NT2/D1 (cell line): ENCODE measurements around the gene RCAN1.

Experiments
- DNase-seq: peaks from one replicate; pipeline ENCODE4 v3.0.0-alpha.2; 2011; ENCODE audit warnings: low read depth, low spot score
- H3K27me3 ChIP-seq: 2 replicates; pipeline ENCODE4 v1.6.0; 2011; ENCODE audit warnings: mild to moderate bottlenecking; ENCODE audit not compliant: insufficient read length, insufficient read depth
- H3K36me3 ChIP-seq: 2 replicates; pipeline ENCODE4 v1.6.1; 2011; ENCODE audit warnings: mild to moderate bottlenecking, low read length, mixed read lengths; ENCODE audit not compliant: insufficient read depth, insufficient read length
- H3K4me1 ChIP-seq: 2 replicates; pipeline ENCODE4 v1.5.1; 2011; ENCODE audit not compliant: insufficient read depth, insufficient read length
- H3K4me3 ChIP-seq: 2 replicates; pipeline ENCODE4 v1.5.1; 2011; ENCODE audit warnings: low read depth; ENCODE audit not compliant: insufficient read length
- H3K9ac ChIP-seq: 2 replicates; pipeline ENCODE4 v1.6.0; 2011; ENCODE audit warnings: low read depth; ENCODE audit not compliant: insufficient read length
- H3K9me3 ChIP-seq: 2 replicates; pipeline ENCODE4 v1.5.1; 2011; ENCODE audit warnings: mild to moderate bottlenecking, low read length; ENCODE audit not compliant: insufficient read depth
- SUZ12 ChIP-seq: IDR thresholded peaks from 2 replicates; pipeline ENCODE4 v1.6.1; 2011; ENCODE audit not compliant: insufficient read length, insufficient read depth; ENCODE audit errors: extremely low read depth
- YY1 ChIP-seq: IDR thresholded peaks from 2 replicates; pipeline ENCODE4 v1.6.1; 2011; ENCODE audit not compliant: insufficient read length, insufficient read depth
- ZNF274 ChIP-seq: IDR thresholded peaks from 2 replicates; pipeline ENCODE4 v1.6.1; 2011; ENCODE audit warnings: mild to moderate bottlenecking, low read depth, low read length

The RCAN1 gene

DNA sequence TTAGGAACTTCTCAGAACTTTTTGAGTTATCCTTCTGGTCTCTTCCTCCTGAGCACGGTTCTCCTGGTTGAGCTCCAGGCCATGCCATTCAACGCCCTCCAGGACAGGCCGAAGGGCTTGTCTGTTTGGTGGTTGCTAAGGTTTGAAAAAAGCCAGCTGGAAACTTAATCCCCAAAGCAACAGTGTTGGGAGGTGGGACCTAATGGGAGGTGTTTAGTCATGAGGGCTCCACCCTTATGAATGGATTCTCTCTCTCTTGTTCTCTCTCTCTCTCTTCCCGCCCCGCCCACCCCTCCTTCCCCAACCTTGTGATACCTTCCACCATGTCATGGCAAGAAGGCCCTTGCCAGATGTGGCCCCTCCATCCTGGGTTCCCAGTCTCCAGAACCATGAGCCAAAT lies 103.7 kb downstream of the RCAN1 start:
- Histone ChIP-seq H3K9me3 (no peaks in the 10 kb centered on the region), H3K9ac (no peak overlapping the region), H3K4me1 (no peaks in the 10 kb centered on the region), H3K4me3 (no peak overlapping the region), H3K36me3 (peaks cover 10% of the 10 kb centered on the region), H3K27me3 (no peaks in the 10 kb centered on the region)
- no peak for DNase-seq
- TF ChIP-seq ZNF274 (no peak), SUZ12 (no peak), YY1 (no peak)

DNA sequence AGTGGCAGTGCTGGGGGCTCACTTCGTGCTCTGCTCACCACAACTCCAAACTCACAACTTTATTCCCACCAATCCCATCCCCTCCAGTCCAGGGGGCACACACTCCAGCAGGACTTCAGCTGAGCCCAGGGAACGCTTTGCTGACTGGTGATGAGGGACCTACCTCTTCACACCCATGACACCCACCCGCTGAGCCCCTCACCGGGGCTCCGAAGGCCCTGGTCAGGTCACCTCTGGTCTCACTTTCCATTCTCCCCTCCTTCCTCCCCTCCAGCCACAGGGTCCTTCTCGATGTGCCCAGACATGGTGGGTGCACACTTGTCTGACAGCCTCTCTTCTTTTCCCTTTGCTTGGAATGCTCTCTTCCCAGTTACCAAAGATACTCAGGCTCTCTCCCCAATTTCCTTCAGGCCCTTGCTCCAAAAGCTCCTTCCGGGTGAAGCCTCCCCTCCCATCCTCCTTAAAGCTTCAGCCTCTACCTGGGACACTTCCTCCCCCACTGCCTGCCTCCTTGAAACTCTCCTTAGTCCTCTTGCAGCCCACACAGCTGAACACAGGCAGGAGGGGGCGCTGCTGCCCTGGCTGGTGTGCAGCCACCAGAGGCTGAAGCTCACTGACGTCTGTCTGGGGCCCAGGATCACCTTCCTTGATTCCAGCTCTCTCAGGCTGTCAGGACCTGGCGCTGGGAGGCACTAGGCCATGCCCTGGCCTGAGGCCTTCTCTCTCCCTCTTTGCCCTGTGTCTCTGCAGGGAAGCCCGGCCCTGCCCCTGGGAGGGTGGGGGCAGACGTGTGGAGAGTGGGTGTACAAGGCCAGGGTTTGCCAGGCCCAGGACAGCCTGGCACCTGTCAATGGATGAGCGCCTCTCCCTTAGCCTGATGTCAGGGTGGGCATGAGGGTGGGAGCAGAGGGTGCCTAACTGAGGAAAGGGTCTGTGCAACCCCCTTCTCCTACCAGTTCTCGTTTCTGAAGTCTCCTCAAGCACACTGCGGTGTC lies 104.5 kb downstream of the RCAN1 start:
- Histone ChIP-seq H3K9ac (no peak overlapping the region), H3K27me3 (no peaks in the 10 kb centered on the region), H3K4me3 (no peak overlapping the region), H3K36me3 (peaks cover 2% of the 10 kb centered on the region), H3K9me3 (no peaks in the 10 kb centered on the region), H3K4me1 (no peaks in the 10 kb centered on the region)
- TF ChIP-seq SUZ12 (no peak), ZNF274 (no peak), YY1 (no peak)
- DNase-seq: peak; percentile 80

DNA sequence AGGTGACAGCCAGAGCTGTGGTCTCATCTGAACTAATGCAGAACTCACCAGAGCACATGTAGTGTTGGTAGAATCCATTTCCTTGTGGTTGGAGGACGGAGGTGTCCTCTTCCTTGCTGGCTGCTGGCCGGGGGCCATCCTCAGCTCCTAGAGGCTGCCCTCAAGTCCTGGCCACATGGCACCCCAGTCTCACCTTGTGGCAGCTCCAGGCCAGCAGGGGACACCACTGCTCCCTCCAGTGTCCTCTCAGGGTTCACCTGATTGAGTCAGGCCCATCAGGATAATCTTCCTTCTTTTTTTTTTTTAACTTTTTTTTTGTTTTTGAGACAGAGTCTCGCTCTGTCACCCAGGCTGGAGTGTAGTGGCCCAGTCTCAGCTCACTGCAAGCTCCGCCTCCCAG lies 105.8 kb downstream of the RCAN1 start:
- no peaks in the 10 kb centered on the region for H3K36me3 ChIP-seq
- H3K9ac ChIP-seq: no peak overlapping the region
- H3K27me3 ChIP-seq: no peaks in the 10 kb centered on the region
- no peak overlapping the region for H3K4me3 ChIP-seq
- DNase-seq: no peak
- no peaks in the 10 kb centered on the region for H3K4me1 ChIP-seq
- TF ChIP-seq YY1 (no peak), ZNF274 (no peak), SUZ12 (no peak)
- H3K9me3 ChIP-seq: no peaks in the 10 kb centered on the region

DNA sequence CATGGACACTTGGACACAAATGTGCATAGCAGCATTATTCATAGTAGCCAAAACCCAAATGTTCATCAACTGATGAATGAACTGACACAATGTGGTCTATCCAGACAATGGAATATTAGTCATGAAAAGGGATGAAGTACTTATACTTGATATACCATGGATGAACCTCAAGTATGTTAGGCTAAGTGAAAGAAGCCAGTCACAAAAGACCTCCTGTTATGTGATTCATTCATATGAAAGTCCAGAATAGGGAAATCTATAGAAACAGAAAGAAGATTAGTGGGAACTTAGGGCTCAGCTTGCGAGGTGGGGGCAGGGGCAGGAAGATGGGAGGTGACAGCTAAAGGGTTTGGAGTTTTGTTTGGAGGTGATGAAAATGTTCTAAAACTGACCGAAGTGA lies 110.3 kb downstream of the RCAN1 start:
- Histone ChIP-seq H3K4me1 (no peaks in the 10 kb centered on the region), H3K4me3 (no peak overlapping the region), H3K9ac (no peak overlapping the region), H3K9me3 (peaks cover under 1% of the 10 kb centered on the region; the same call in 1 of the 2 replicates), H3K27me3 (no peaks in the 10 kb centered on the region), H3K36me3 (no peaks in the 10 kb centered on the region)
- DNase-seq: no peak
- TF ChIP-seq YY1 (no peak), SUZ12 (no peak), ZNF274 (no peak)

DNA sequence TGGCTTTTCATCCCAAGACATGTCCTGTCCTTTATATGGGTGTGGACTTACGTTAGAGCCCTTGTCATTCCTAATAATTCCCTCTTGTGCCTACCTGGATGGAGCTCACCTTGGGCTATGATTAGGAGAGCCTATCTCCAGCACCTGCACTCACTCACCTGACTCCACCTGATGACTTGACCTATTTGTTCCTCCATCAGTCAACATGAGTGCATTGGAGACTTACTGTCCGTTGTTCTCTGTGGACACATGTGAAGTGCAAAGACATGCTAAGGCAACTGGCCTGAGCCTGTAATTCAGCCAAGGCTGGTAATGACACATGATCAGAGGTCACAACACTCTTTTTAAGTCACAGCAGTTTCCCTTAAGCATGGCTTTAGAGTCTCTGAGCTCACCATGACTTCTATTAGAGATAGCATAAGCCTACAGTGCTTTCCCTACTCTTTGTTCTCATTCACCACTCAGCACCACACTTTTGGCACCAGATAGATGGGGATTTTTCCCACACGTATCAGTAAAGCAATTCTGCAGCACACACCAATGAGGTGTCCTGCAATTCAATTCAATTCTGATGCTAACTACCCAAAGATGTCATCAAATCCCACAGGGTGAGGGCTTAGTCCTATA lies 112.3 kb downstream of the RCAN1 start:
- H3K4me3 ChIP-seq: no peak overlapping the region
- no peak for DNase-seq
- TF ChIP-seq YY1 (no peak), ZNF274 (no peak), SUZ12 (no peak)
- H3K9ac ChIP-seq: no peak overlapping the region
- H3K9me3 ChIP-seq: peaks cover 18% of the 10 kb centered on the region; the same call in 1 of the 2 replicates
- no peaks in the 10 kb centered on the region for H3K36me3 ChIP-seq
- no peaks in the 10 kb centered on the region for H3K27me3 ChIP-seq
- H3K4me1 ChIP-seq: no peaks in the 10 kb centered on the region

DNA sequence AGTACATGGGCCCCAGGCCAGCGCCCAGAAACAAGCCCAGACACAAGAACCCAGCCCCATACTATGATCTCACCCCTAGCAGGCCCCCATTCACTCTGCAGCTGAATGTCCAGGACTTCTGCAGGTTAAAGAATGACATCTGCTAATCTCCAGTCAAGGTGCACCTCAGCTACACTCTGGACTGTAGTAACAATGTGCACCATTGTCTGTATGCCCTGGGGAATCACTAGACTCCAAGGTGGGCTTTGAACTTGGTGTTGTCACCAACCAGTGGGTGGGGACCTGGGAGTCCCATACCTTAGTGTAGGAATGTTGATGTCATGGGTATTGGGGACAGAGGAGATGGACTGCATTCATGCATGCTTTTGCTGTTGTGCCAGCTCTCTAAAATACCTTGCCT lies 113.2 kb downstream of the RCAN1 start:
- no peak for DNase-seq
- H3K4me1 ChIP-seq: no peaks in the 10 kb centered on the region
- TF ChIP-seq YY1: no peak
- no peak for TF ChIP-seq SUZ12
- no peak for TF ChIP-seq ZNF274
- H3K9ac ChIP-seq: no peak overlapping the region
- no peaks in the 10 kb centered on the region for H3K36me3 ChIP-seq
- peaks cover 26% of the 10 kb centered on the region; the same call in 1 of the 2 replicates for H3K9me3 ChIP-seq
- no peaks in the 10 kb centered on the region for H3K27me3 ChIP-seq
- H3K4me3 ChIP-seq: no peak overlapping the region

DNA sequence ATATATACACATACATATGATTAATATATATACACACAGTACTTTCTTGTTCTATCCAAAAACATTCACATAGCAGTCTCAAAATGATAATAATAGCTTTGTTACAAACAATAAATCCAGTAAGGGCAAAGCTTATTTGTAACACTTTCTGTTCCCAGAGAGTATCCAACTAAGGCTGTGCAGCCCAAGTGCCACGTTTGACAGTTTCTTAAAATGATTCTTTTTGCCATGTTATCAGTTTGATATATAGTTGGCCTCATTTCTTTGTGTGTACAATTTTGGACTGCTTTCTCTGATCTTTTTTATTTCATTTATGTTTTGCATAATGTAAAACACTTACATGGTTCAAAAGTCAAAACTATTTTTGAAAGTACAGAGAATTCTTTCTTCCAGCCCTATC lies 114.7 kb downstream of the RCAN1 start:
- no peak for TF ChIP-seq ZNF274
- TF ChIP-seq YY1: no peak
- no peak for TF ChIP-seq SUZ12
- no peaks in the 10 kb centered on the region for H3K36me3 ChIP-seq
- peaks cover 29% of the 10 kb centered on the region; the same call in 1 of the 2 replicates for H3K9me3 ChIP-seq
- no peaks in the 10 kb centered on the region for H3K4me1 ChIP-seq
- no peak for DNase-seq
- no peaks in the 10 kb centered on the region for H3K27me3 ChIP-seq
- H3K9ac ChIP-seq: no peak overlapping the region
- H3K4me3 ChIP-seq: no peak overlapping the region
